ENCODE results near the gene DKK2. TPM values are rescaled to one million over a fixed set of nuclear protein-coding genes. Genes with fewer than 3 reads are reported as not detected.

Gene DKK2
- total RNA-seq, 4 donors from 2014 or later = 1.4 to 1.9 (median 1.6) TPM

DNA sequence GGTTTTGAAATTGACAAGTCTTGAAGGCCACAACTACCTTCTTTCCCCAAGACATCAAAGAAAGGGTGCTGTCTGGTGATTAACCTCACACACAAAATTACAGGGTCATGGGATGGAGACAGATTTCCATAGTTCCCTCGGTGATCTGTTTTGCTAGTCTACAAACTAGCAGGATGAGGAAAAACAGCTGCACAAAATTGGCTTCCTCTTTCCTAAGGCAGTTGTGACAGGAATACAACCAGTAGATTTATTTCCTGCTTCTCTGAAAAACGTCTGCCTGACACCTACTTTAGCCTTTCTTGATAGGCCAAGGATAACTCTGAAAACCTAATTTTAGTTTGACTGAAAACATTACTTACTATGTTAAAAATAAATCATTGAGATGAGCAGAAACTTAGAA lies 39.6 kb downstream of the DKK2 start:
- Histone ChIP-seq H3K27me3 (no peaks in the 10 kb centered on the region), H3K9me3 (no peaks in the 10 kb centered on the region), H3K4me1 (no peaks in the 10 kb centered on the region), H3K27ac (no peak overlapping the region), H3K4me3 (no peak overlapping the region), H3K36me3 (no peaks in the 10 kb centered on the region)
- 3% methylated on average over 2 of the region's 2 CpGs for WGBS
- TF ChIP-seq, protein P1, sequence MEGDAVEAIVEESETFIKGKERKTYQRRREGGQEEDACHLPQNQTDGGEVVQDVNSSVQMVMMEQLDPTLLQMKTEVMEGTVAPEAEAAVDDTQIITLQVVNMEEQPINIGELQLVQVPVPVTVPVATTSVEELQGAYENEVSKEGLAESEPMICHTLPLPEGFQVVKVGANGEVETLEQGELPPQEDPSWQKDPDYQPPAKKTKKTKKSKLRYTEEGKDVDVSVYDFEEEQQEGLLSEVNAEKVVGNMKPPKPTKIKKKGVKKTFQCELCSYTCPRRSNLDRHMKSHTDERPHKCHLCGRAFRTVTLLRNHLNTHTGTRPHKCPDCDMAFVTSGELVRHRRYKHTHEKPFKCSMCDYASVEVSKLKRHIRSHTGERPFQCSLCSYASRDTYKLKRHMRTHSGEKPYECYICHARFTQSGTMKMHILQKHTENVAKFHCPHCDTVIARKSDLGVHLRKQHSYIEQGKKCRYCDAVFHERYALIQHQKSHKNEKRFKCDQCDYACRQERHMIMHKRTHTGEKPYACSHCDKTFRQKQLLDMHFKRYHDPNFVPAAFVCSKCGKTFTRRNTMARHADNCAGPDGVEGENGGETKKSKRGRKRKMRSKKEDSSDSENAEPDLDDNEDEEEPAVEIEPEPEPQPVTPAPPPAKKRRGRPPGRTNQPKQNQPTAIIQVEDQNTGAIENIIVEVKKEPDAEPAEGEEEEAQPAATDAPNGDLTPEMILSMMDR (IDR thresholded peaks at IDR 0.05) = no peak
- TF ChIP-seq POLR2A (IDR thresholded peaks at IDR 0.05) (no peak), EP300 (IDR thresholded peaks at IDR 0.05) (no peak), POLR2AphosphoS5 (IDR thresholded peaks at IDR 0.05) (no peak)
- no peak for DNase-seq (ENCODE audit: low spot score in 2 of 2)

DNA sequence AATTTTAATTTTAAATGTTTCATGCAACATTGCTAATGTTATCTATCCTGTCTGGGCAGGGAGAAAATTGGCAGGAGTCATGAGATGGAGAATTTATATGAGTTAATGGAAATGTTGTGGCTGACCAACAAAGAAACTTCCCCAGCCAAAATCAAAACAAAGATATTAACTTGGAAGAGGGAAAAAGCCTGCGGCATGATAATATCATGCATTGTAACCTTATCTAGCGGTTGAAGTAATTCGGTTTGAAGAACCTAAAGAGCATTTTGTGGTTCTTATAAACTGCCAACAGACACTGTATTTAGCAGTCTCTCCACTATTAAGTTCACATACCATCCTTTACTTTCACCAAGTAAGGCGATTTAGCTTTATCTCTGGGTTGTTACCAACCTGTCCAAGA lies 42.3 kb downstream of the DKK2 start:
- no peak overlapping the region for H3K4me3 ChIP-seq
- no peaks in the 10 kb centered on the region for H3K27me3 ChIP-seq
- no peaks in the 10 kb centered on the region for H3K36me3 ChIP-seq
- H3K9me3 ChIP-seq = no peaks in the 10 kb centered on the region
- DNase-seq (ENCODE audit: low spot score in 2 of 2) = no peak
- H3K27ac ChIP-seq = no peak overlapping the region
- no peaks in the 10 kb centered on the region for H3K4me1 ChIP-seq
- 74% methylated on average over 4 of the region's 4 CpGs for WGBS
- TF ChIP-seq EP300 (IDR thresholded peaks at IDR 0.05) (no peak), POLR2AphosphoS5 (IDR thresholded peaks at IDR 0.05) (no peak), POLR2A (IDR thresholded peaks at IDR 0.05) (no peak)
- TF ChIP-seq, protein P1 (IDR thresholded peaks at IDR 0.05) = no peak

DNA sequence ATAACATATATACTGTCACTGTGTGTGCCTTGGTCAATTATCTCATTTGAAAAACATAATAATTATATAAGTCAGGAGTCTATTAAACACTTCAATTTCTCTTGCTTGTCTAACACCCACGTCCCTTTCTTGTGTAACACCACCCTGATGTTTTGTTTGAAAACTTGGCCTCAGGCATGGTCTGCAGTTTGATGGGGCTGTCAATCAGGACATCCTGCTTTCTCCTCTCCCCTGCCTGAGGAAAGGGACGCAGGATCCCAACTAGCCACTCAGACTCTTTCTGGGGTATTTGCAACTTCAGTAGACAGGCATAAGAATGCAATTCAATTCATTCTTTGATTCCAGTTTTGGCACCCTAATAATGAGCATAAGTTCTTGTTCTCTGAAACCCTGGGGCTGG lies 48.8 kb downstream of the DKK2 start:
- WGBS = 52% methylated on average over 2 of the region's 2 CpGs
- DNase-seq (ENCODE audit: low spot score in 2 of 2) = no peak
- Histone ChIP-seq H3K4me1 (no peaks in the 10 kb centered on the region), H3K27me3 (no peaks in the 10 kb centered on the region), H3K4me3 (no peak overlapping the region), H3K36me3 (no peaks in the 10 kb centered on the region), H3K27ac (no peak overlapping the region), H3K9me3 (no peaks in the 10 kb centered on the region)
- TF ChIP-seq EP300 (IDR thresholded peaks at IDR 0.05) (no peak), POLR2AphosphoS5 (IDR thresholded peaks at IDR 0.05) (no peak)
- TF ChIP-seq, protein P1 (IDR thresholded peaks at IDR 0.05) = no peak

DNA sequence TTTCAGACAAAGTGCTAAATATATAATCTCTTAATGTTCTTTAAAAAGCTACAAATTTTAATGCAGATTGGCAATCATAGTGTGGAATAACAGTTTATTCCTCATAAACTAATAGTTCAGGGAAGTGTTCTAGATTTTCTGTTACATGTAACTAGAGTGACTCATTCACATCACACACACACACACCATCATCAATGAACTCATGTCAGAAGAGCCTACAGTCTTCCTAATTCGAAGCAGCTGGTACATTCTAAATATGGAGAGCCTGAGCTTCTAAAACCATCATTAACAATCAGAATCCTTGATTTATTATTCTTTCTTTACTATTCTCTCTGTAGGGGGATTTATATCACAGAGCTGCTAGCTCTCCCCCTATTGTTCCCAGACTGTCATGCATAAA lies 49.6 kb downstream of the DKK2 start:
- no peaks in the 10 kb centered on the region for H3K9me3 ChIP-seq
- no peak overlapping the region for H3K4me3 ChIP-seq
- no peaks in the 10 kb centered on the region for H3K4me1 ChIP-seq
- H3K36me3 ChIP-seq = no peaks in the 10 kb centered on the region
- WGBS = 63% methylated on average over 1 of the region's 1 CpG
- TF ChIP-seq POLR2A (IDR thresholded peaks at IDR 0.05) = no peak
- TF ChIP-seq POLR2AphosphoS5 (IDR thresholded peaks at IDR 0.05) = no peak
- no peak for TF ChIP-seq EP300 (IDR thresholded peaks at IDR 0.05)
- TF ChIP-seq, protein P1 (IDR thresholded peaks at IDR 0.05) = no peak
- H3K27ac ChIP-seq = no peak overlapping the region
- no peaks in the 10 kb centered on the region for H3K27me3 ChIP-seq
- no peak for DNase-seq (ENCODE audit: low spot score in 2 of 2)

DNA sequence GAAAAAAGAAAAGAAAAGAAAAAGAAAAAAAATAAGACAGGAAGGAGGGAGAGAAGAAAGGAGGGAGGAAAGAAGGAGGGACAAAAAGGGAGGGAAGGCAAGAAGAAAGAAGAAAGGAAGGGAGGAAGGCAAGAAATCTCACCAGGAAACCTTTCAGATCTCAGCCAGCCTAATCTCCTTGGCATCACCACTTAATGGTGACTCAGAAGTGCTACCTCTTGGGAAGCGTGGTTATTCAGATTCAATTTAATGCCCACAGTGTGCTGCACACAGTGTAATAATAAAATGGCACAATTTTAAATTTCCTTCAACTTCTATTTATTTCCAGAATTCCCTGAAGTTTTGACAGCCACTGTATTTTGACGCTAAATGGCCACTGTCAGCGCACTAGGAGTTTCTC lies 50.3 kb downstream of the DKK2 start:
- H3K27ac ChIP-seq = no peak overlapping the region
- H3K4me3 ChIP-seq = no peak overlapping the region
- 61% methylated on average over 3 of the region's 3 CpGs for WGBS
- no peak for DNase-seq (ENCODE audit: low spot score in 2 of 2)
- no peaks in the 10 kb centered on the region for H3K9me3 ChIP-seq
- TF ChIP-seq EP300 (IDR thresholded peaks at IDR 0.05) = no peak
- no peak for TF ChIP-seq POLR2AphosphoS5 (IDR thresholded peaks at IDR 0.05)
- no peak for TF ChIP-seq POLR2A (IDR thresholded peaks at IDR 0.05)
- TF ChIP-seq, protein P1 (IDR thresholded peaks at IDR 0.05) = no peak
- H3K27me3 ChIP-seq = no peaks in the 10 kb centered on the region
- no peaks in the 10 kb centered on the region for H3K4me1 ChIP-seq
- no peaks in the 10 kb centered on the region for H3K36me3 ChIP-seq
